NT2/D1 (cell line): ENCODE measurements around the gene DDX24.

Experiments used
- SUZ12 ChIP-seq: IDR thresholded peaks from 2 replicates; pipeline ENCODE4 v1.6.1; 2011; ENCODE audit not compliant: insufficient read length, insufficient read depth; ENCODE audit errors: extremely low read depth
- YY1 ChIP-seq: IDR thresholded peaks from 2 replicates; pipeline ENCODE4 v1.6.1; 2011; ENCODE audit not compliant: insufficient read length, insufficient read depth
- ZNF274 ChIP-seq: IDR thresholded peaks from 2 replicates; pipeline ENCODE4 v1.6.1; 2011; ENCODE audit warnings: mild to moderate bottlenecking, low read depth, low read length

GRCh38 chr14:94045563-94046345 lies 35.2 kb downstream of the DDX24 start:
- TF ChIP-seq SUZ12 (no peak), YY1 (no peak), ZNF274 (no peak)
